HG03108 (cell line): ENCODE results near the gene CAST.

ENCODE experiments used
- ATAC-seq: cut with Tn5 transposase; IDR thresholded peaks from one replicate; pipeline ENCODE4 v1.9.1; 2021; ENCODE audit warnings: moderate library complexity; ENCODE audit not compliant: unreplicated experiment

The CAST gene

DNA sequence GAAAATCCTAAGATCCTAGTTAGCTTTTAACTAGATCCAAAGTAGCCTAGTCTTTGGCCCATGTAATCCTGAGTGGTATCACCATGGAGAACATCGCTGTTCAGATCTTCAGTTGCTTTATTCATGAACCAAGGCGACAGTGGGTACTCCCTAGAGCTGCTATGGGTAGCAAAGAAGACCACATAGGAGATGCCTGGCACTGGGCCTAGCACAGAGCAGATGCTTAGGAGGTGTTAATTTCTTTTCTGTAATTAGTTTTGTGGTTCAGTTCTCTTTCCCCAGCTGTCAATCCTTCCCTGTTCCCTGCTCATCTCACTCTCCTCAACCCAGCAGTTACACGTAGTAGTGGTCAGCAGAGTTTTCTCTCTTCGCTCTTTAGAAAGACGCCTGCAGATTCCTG, 9.3 kb downstream of the CAST start:
- no peak for ATAC-seq

- ATAC-seq: no peak
Measured at GRCh38 chr5:96673127-96673526, 11.0 kb downstream of the CAST start.

DNA sequence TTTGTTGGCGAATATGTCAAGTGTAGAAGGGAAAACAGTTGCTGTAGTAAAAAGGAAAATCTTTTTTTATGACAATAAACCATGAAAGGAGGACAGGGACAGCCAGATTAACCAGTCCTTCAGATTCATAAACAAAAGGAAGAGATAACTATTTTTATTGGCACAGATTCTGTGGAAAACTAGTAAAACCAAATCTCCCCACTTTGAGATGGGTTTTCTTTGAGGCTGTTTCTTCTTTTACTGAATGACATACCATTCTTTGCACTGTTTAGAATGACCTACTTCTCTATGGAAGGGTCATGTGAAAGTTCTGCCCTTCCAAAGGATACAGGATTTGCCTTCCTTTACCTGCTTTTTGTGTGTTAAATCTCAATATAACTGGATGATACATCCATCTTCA, 13.7 kb downstream of the CAST start:
- ATAC-seq: no peak

GRCh38 chr5:96677496-96677895, 15.3 kb downstream of the CAST start:
- no peak for ATAC-seq

GRCh38 chr5:96679293-96679692, 17.1 kb downstream of the CAST start:
- no peak for ATAC-seq

DNA sequence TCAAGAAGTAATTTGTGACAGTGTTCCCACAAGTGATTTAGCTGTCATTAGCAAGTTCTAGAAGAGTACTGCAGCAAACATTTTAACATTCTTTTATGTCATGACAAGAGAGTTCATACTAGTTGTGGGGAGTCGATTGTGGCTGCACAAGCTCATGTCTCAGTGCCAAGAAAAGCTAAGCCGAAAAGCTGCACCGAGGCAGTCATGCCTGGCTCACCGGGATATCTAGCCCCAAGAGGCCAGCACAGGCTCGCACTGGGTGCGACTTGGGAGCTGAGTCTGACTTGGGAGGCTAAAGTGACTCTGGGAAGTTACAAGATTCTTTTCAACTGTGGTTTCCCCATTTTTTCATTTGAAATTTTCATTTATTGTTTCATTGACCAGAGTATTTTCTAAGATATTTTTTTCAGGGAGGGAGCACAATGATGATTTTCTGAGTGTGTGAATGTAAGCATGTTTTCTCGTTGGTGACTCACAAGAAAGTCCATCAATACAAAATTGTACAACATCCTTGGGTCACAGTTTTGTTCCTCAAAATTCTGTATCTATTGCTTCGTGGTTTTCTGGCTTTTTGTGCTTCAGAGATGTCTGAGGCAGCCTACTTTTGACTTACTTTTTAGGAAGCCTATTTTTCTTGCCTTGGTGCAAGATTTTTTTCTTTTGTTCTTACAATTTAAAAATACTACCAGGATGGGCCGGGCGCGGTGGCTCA, 18.7 kb downstream of the CAST start:
- no peak for ATAC-seq

DNA sequence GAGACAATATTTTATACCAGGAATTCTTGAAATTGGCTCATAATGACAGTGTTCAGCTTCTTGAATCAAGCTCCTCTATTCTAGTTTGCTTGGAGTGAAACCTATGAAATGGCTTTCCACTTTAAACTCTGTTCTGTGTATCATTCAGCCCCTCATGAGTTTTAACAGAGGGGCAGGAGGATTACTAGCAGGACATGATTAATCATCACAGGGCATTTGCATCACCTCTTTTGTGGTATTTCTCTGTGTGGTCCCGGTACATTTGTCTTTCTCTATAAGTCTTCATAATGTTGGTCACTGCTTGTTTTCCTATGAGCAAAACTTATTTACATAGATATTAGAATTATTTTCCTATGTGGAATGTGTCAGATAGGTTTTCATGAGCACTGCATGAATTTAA, 21.2 kb downstream of the CAST start:
- no peak for ATAC-seq

GRCh38 chr5:96683810-96684209, 21.6 kb downstream of the CAST start:
- ATAC-seq: no peak

DNA sequence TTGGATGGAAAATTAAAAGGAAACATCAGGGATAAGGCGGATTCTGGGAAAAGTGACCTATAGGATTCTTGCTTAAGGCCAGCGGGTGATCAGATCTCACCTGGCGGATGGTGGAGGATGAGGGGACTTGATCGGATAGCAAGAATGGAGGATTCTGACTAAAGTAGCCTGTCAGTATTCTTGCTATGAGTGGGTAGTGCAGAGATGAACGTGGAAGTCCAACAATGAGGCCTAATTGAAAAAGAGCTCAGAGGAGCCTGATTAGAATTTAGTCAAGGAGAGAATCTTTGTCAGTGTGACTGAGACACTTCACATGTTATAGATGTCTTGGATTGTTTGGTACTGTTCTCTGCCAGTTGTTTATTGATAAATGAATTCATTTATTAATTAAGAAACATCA, 24.9 kb downstream of the CAST start:
- no peak for ATAC-seq

- peak; percentile 86 for ATAC-seq
Measured at GRCh38 chr5:96687812-96688453, 25.8 kb downstream of the CAST start.

DNA sequence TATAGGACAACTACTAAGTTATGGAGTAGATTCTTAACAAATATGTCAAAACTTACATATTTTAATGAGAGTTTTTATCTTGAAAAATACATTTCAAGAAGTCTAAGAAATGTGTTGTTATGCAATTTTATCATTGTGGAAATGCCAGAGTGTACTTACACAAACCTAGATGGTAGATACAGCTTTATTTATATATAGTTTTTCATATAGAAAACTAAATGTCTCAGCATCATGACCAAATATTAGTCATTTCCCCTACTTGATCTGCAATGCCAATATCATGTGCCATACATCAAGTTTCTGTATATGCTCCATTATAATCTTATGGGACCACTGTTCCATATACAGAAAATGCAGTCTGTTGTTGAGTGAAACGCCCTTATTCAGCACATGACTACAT, 28.7 kb downstream of the CAST start:
- ATAC-seq: no peak

GRCh38 chr5:96691503-96692303, 29.5 kb downstream of the CAST start:
- no peak for ATAC-seq

- ATAC-seq: no peak
Measured at GRCh38 chr5:96692441-96692840, 30.3 kb downstream of the CAST start.

DNA sequence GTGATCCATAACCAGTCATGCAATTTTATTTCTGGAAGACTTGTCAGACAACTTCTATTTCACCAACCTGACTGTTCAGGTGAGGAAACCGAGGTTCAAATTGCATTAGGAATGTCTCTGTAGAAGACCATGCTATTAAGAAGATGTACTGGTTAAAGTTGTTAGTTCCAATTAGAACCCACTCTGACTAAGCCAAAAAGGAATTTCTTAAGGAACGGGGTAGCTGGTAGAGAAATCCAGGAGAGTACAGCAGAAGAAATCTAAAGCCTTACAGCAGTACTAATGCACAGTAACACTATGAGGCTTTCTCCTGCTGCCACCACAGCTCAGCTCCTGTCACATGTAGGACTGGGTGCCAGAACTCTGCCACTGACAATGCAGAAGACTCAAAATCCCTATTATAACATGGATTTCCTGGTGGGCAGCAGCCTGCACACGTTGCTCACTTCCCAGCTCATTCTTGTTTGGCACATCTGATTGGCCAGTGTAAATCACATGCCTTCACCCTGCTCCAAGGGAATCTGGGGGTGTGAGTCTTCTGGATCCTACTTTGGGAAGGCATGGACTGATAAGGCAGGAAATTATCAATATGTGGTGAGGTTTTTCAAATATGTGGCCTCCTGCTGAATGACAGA, 37.1 kb downstream of the CAST start:
- no peak for ATAC-seq

DNA sequence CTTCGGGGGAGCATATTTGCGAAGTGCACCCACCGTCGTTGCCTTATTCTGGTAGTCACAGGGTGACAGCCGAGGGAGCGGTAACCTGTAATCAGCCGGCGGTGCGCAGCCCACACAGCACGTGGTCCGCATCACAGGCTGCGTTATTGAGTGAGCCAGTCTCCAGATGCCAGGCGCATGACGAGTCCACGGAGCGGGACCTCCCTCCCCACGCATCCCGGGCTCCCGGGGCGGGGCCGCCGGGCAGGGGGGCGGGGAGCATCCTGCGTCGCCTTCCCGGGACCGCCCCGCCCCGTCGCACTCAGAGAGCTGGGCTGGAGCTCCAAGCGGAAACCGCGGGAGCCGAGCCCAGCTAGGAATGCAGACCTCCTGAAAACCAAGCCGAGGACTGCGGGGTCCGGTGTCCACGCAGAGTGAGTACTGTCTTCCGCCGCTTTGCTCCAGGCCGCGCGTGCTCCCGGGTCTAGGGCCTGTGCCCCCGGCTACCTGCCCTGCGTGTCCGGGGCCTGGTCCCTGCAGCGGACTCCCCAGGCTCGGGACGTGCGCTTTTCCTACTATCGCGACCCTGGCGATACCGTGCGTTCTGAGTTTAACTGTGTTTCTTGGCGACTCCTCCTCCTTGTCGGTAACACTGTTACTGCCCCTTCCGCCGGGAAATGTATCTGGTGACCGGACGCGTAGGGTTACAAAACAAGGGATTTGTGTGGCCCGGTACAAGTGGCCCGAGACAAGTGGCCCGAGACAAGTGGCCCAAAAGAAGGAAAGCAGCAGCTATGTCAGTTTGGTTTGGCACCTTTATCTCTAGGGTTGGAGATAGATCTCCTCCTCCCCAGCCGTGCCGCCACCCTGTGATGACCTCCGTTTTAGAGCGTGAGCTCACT, 40.6 kb downstream of the CAST start:
- ATAC-seq: peak; percentile 64

DNA sequence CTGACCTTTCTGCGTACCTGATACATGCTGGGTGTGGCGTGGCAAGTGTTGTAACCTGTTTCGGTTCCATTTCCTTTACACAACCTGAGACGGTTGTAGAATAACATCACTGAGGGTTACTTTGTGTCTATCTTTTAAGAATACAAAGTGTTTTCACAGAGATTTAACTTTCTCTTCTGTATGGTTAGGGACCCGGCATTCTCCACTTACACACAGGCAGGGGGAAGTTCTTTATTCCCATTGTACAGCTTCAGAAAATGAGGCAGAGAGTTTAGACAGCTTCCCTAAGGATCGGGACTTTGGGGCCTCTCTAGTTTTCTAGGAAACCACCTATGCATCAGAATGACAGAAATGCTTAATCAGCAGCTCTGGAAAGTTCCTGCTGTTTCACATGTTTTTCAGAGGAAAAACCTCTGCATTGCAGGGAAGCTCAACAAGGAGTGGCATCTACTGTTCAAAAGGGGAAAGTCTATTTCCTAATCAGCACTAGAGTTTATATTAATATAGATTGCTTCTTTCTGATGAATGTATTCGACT, 41.3 kb downstream of the CAST start:
- peak; percentile 71 for ATAC-seq

DNA sequence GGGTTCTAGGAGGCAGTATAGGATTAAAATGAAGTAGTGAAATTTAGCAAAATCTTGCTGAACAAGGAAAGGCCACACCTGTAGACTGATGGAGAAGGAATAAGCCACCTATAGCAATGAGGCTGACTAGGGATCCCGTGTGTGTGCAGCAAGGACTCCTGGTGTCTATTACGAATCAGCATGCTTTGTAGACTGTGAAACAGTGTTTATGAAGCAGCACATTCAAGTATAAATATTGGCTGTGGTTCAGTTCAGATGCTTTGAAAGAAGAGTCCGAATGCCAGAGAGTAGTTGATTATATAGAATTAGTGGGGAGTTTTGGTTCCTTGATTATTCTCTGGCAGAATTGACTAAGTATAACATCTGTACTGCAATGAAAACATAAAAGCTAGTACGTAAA, 41.8 kb downstream of the CAST start:
- no peak for ATAC-seq

- no peak for ATAC-seq
Measured at GRCh38 chr5:96706433-96707111, 44.4 kb downstream of the CAST start.

- no peak for ATAC-seq
Measured at GRCh38 chr5:96708600-96708999, 46.4 kb downstream of the CAST start.
